ENCODE measurements around the gene ITPRID2. TPM values are rescaled to one million over a fixed set of nuclear protein-coding genes. Genes with fewer than 3 reads are reported as not detected.

Gene ITPRID2
- total and polyA plus RNA-seq, 2 donors (not counting 1 experiment from before 2014, with no cell fraction given): 8.9 to 47.6 TPM

DNA sequence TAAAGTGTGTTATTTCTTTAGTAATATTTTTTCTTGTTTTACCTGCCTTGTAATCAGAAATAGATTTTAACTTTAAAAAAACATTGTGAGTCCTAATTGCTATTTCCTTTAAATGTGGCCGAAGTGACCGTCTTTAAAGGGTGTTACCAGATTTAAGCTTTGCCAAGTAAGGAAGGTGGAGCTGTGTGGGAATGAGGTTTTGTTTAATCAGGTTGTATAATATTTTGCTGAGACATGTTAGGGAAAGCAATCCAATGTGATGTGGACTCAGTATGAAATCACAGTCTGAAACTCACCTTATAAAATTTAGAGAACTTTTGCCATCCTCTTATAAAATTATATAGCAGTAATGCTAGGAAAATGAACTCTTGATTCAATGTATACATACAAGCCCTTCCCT lies 32.9 kb upstream of the ITPRID2 start:
- Histone ChIP-seq H3K36me3 (replicated peaks in 1 of 2; ENCODE audit: control extremely low read depth in 1 of 2, control insufficient read depth in 1 of 2, extremely low read depth in 1 of 2, insufficient read depth in 2 of 2, low read length in 1 of 2) (no peaks in the 10 kb centered on the region), H4K20me1 (ENCODE audit: control insufficient read depth, insufficient read depth, low read length, poor library complexity, severe bottlenecking) (no peaks in the 10 kb centered on the region), H3K27me3 (replicated peaks in 1 of 4; ENCODE audit: control extremely low read depth in 1 of 4, control insufficient read depth in 3 of 4, insufficient read depth in 4 of 4, low read length in 3 of 4) (no peaks in the 10 kb centered on the region), H3K79me2 (ENCODE audit: control insufficient read depth, insufficient read depth, low read length) (no peaks in the 10 kb centered on the region), H3K4me1 (ENCODE audit: control insufficient read depth in 2 of 2, insufficient read depth in 2 of 2, low read length in 2 of 2) (no peaks in the 10 kb centered on the region), H3K9me3 (ENCODE audit: control extremely low read depth in 1 of 3, control insufficient read depth in 2 of 3, insufficient read depth in 1 of 3, low read length in 2 of 3) (no peaks in the 10 kb centered on the region), H3K4me2 (replicated peaks; ENCODE audit: low read depth, low read length, poor library complexity, severe bottlenecking) (no peak overlapping the region), H3K9ac (ENCODE audit: low read length) (no peak overlapping the region), H3K4me3 (ENCODE audit: control extremely low read depth in 1 of 5, extremely low read depth in 1 of 5, insufficient read depth in 1 of 5, low read depth in 2 of 5, low read length in 4 of 5) (no peak overlapping the region), H2AFZ (ENCODE audit: insufficient read depth, low read depth, low read length, poor library complexity, severe bottlenecking) (no peak overlapping the region), H3K27ac (ENCODE audit: low read length in 2 of 2) (no peak overlapping the region)
- no peak overlapping the region for H3K27ac Mint-ChIP-seq
- peaks cover 4% of the 10 kb centered on the region for H3K27me3 Mint-ChIP-seq
- DNase-seq (no peak), ATAC-seq (ENCODE audit: low read depth) (no peak)
- ChIA-PET POLR2A (no interaction called here), CTCF (no interaction called here)
- TF ChIP-seq EZH2 (IDR thresholded peaks at IDR 0.05; ENCODE audit: borderline replicate concordance, insufficient read depth, low read depth, low read length, poor library complexity, severe bottlenecking): no peak
- TF ChIP-seq, protein P1, sequence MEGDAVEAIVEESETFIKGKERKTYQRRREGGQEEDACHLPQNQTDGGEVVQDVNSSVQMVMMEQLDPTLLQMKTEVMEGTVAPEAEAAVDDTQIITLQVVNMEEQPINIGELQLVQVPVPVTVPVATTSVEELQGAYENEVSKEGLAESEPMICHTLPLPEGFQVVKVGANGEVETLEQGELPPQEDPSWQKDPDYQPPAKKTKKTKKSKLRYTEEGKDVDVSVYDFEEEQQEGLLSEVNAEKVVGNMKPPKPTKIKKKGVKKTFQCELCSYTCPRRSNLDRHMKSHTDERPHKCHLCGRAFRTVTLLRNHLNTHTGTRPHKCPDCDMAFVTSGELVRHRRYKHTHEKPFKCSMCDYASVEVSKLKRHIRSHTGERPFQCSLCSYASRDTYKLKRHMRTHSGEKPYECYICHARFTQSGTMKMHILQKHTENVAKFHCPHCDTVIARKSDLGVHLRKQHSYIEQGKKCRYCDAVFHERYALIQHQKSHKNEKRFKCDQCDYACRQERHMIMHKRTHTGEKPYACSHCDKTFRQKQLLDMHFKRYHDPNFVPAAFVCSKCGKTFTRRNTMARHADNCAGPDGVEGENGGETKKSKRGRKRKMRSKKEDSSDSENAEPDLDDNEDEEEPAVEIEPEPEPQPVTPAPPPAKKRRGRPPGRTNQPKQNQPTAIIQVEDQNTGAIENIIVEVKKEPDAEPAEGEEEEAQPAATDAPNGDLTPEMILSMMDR (IDR thresholded peaks at IDR 0.05): no peak
- no peaks in the 10 kb centered on the region for H3K4me1 Mint-ChIP-seq
- 100% methylated on average over 1 of the region's 2 CpGs for WGBS (ENCODE audit: insufficient coverage)
- intact Hi-C loops (cut with micrococcal nuclease): no loop called here
- H3K4me3 Mint-ChIP-seq: no peak overlapping the region
- H3K9me3 Mint-ChIP-seq (ENCODE audit: insufficient read depth): no peaks in the 10 kb centered on the region

DNA sequence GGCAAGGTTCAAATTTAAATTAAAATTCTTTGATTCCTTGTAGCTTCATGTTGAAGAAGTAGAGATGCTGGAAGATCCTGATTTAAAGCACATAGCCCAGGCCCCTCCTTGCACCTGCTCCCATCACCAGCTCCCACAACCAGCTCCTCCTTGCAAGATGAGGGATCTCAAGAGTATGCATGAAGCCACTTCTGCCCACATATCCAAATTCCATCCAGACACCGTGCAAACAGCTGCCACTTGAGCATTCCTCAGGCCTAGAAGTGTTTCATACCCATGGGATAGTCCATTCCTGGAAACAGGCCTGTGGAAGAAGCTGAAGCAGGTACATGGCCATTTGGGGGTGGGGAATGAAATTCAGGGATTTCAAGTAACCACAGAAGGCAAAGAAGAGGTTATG lies 32.4 kb upstream of the ITPRID2 start:
- Histone ChIP-seq H3K79me2 (ENCODE audit: control insufficient read depth, insufficient read depth, low read length) (no peaks in the 10 kb centered on the region), H3K4me2 (replicated peaks; ENCODE audit: low read depth, low read length, poor library complexity, severe bottlenecking) (no peak overlapping the region), H4K20me1 (ENCODE audit: control insufficient read depth, insufficient read depth, low read length, poor library complexity, severe bottlenecking) (no peaks in the 10 kb centered on the region), H3K4me3 (ENCODE audit: control extremely low read depth in 1 of 5, extremely low read depth in 1 of 5, insufficient read depth in 1 of 5, low read depth in 2 of 5, low read length in 4 of 5) (no peak overlapping the region), H3K9ac (ENCODE audit: low read length) (no peak overlapping the region), H3K9me3 (ENCODE audit: control extremely low read depth in 1 of 3, control insufficient read depth in 2 of 3, insufficient read depth in 1 of 3, low read length in 2 of 3) (no peaks in the 10 kb centered on the region), H3K4me1 (ENCODE audit: control insufficient read depth in 2 of 2, insufficient read depth in 2 of 2, low read length in 2 of 2) (no peaks in the 10 kb centered on the region), H2AFZ (ENCODE audit: insufficient read depth, low read depth, low read length, poor library complexity, severe bottlenecking) (no peak overlapping the region), H3K36me3 (replicated peaks in 1 of 2; ENCODE audit: control extremely low read depth in 1 of 2, control insufficient read depth in 1 of 2, extremely low read depth in 1 of 2, insufficient read depth in 2 of 2, low read length in 1 of 2) (no peaks in the 10 kb centered on the region), H3K27ac (ENCODE audit: low read length in 2 of 2) (no peak overlapping the region), H3K27me3 (replicated peaks in 1 of 4; ENCODE audit: control extremely low read depth in 1 of 4, control insufficient read depth in 3 of 4, insufficient read depth in 4 of 4, low read length in 3 of 4) (no peaks in the 10 kb centered on the region)
- no peak overlapping the region for H3K4me3 Mint-ChIP-seq
- no peaks in the 10 kb centered on the region for H3K4me1 Mint-ChIP-seq
- TF ChIP-seq, protein P1 (IDR thresholded peaks at IDR 0.05): no peak
- no peak for TF ChIP-seq EZH2 (IDR thresholded peaks at IDR 0.05; ENCODE audit: borderline replicate concordance, insufficient read depth, low read depth, low read length, poor library complexity, severe bottlenecking)
- intact Hi-C loops (cut with micrococcal nuclease): no loop called here
- ChIA-PET CTCF (no interaction called here), POLR2A (no interaction called here)
- no peak overlapping the region for H3K27ac Mint-ChIP-seq
- WGBS (ENCODE audit: insufficient coverage): no CpG with 5 or more reads among the region's 1 CpG
- H3K9me3 Mint-ChIP-seq (ENCODE audit: insufficient read depth): no peaks in the 10 kb centered on the region
- DNase-seq (no peak), ATAC-seq (ENCODE audit: low read depth) (no peak)
- peaks cover 5% of the 10 kb centered on the region for H3K27me3 Mint-ChIP-seq
